ENCODE measurements around the gene C6orf89.

- TF ChIP-seq POLR2AphosphoS5 (IDR thresholded peaks at IDR 0.05; ENCODE audit: insufficient read depth in 1 of 2, low read depth in 1 of 2) (no peak), CTCF (IDR thresholded peaks at IDR 0.05) (no peak)
Observed at GRCh38 chr6:36836111-36837021, 49.4 kb upstream of the C6orf89 start.

Measured in vagina (tissue), 2 donors.